ENCODE measurements around the gene PARP6. TPM values are rescaled to one million over a fixed set of nuclear protein-coding genes. Genes with fewer than 3 reads are reported as not detected.
"Not testable (repeated sequence)": the region's sequence is repeated elsewhere in the genome, so short reads cannot be mapped to it uniquely, and the experiment has no call there.

Gene PARP6
- polyA plus RNA-seq, 3 donors: 12.9 to 165 (median 13.5) TPM

- intact Hi-C loops (cut with micrococcal nuclease): no loop called here
- WGBS (ENCODE audit: insufficient coverage): no CpG with 5 or more reads among the region's 1 CpG
Observed at GRCh38 chr15:72278737-72279136, 6.4 kb upstream of the PARP6 start.

GRCh38 chr15:72276326-72276700, 4.0 kb upstream of the PARP6 start:
- Histone ChIP-seq H3K4me2 (replicated peaks; ENCODE audit: extremely low read depth, low read length, poor library complexity, severe bottlenecking) (no peak overlapping the region), H3K27ac (ENCODE audit: low read depth in 1 of 2, low read length in 2 of 2) (no peak overlapping the region), H3K4me3 (replicated peaks in 1 of 3; ENCODE audit: low read depth in 2 of 3, low read length in 3 of 3) (no peak overlapping the region), H3K9ac (ENCODE audit: insufficient read depth, low read length, poor library complexity, severe bottlenecking) (no peak overlapping the region), H3K4me1 (ENCODE audit: control insufficient read depth in 1 of 2, insufficient read depth in 2 of 2, low read length in 2 of 2) (peaks cover 13 to 15% of the 10 kb centered on the region in 2 donors), H3K36me3 (replicated peaks in 1 of 2; ENCODE audit: control insufficient read depth in 1 of 2, insufficient read depth in 2 of 2, low read length in 2 of 2) (no peaks in the 10 kb centered on the region), H3K27me3 (ENCODE audit: control insufficient read depth in 2 of 2, insufficient read depth in 2 of 2, low read length in 2 of 2) (no peaks in the 10 kb centered on the region), H2AFZ (ENCODE audit: insufficient read depth, low read depth, low read length, poor library complexity, severe bottlenecking) (no peak overlapping the region), H4K20me1 (ENCODE audit: insufficient read depth, low read length) (no peaks in the 10 kb centered on the region), H3K9me3 (replicated peaks in 1 of 2; ENCODE audit: control insufficient read depth in 1 of 2, insufficient read depth in 1 of 2, low read length in 2 of 2) (no peaks in the 10 kb centered on the region), H3K79me2 (ENCODE audit: insufficient read depth, low read length) (peaks cover 5% of the 10 kb centered on the region)
- DNase-seq: no peak
- TF ChIP-seq CTCF (IDR thresholded peaks at IDR 0.05): no peak
- peaks cover 16% of the 10 kb centered on the region for H3K4me1 Mint-ChIP-seq
- peaks cover 0 to 2% (median 0%) of the 10 kb centered on the region in 7 donors for H3K9me3 Mint-ChIP-seq
- H3K27me3 Mint-ChIP-seq (ENCODE audit: low read depth in 3 of 3): peaks cover 2 to 12% (median 5%) of the 10 kb centered on the region in 3 donors
- no peaks in the 10 kb centered on the region for H3K36me3 Mint-ChIP-seq
- H3K27ac Mint-ChIP-seq: no peak overlapping the region
- no peak overlapping the region for H3K4me3 Mint-ChIP-seq
- intact Hi-C loops (cut with micrococcal nuclease): no loop called here

More at GRCh38 chr15:72278737-72279136, 6.4 kb upstream of the PARP6 start:
- H3K9ac ChIP-seq (ENCODE audit: insufficient read depth, low read length, poor library complexity, severe bottlenecking): no peak overlapping the region
- Mint-ChIP-seq H3K27ac (no peak overlapping the region), H3K9me3 (peaks cover 0 to 2% (median 0%) of the 10 kb centered on the region in 7 donors), H3K36me3 (peaks cover 0 to 3% of the 10 kb centered on the region in 2 donors), H3K4me1 (peaks cover 2% of the 10 kb centered on the region), H3K27me3 (ENCODE audit: low read depth in 3 of 3) (peaks cover 3 to 12% (median 5%) of the 10 kb centered on the region in 3 donors), H3K4me3 (no peak overlapping the region)
- H3K27me3 ChIP-seq (ENCODE audit: control insufficient read depth in 2 of 2, insufficient read depth in 2 of 2, low read length in 2 of 2): no peaks in the 10 kb centered on the region
- TF ChIP-seq CTCF (IDR thresholded peaks at IDR 0.05): no peak
- no peak overlapping the region for H3K4me2 ChIP-seq (replicated peaks; ENCODE audit: extremely low read depth, low read length, poor library complexity, severe bottlenecking)
- no peaks in the 10 kb centered on the region for H3K36me3 ChIP-seq (replicated peaks in 1 of 2; ENCODE audit: control insufficient read depth in 1 of 2, insufficient read depth in 2 of 2, low read length in 2 of 2)
- H3K4me1 ChIP-seq (ENCODE audit: control insufficient read depth in 1 of 2, insufficient read depth in 2 of 2, low read length in 2 of 2): no peaks in the 10 kb centered on the region
- no peaks in the 10 kb centered on the region for H3K9me3 ChIP-seq (replicated peaks in 1 of 2; ENCODE audit: control insufficient read depth in 1 of 2, insufficient read depth in 1 of 2, low read length in 2 of 2)
- DNase-seq: no peak
- H2AFZ ChIP-seq (ENCODE audit: insufficient read depth, low read depth, low read length, poor library complexity, severe bottlenecking): no peak overlapping the region
- no peak overlapping the region for H3K4me3 ChIP-seq (replicated peaks in 1 of 3; ENCODE audit: low read depth in 2 of 3, low read length in 3 of 3)
- H4K20me1 ChIP-seq (ENCODE audit: insufficient read depth, low read length): no peaks in the 10 kb centered on the region
- H3K79me2 ChIP-seq (ENCODE audit: insufficient read depth, low read length): no peaks in the 10 kb centered on the region
- H3K27ac ChIP-seq (ENCODE audit: low read depth in 1 of 2, low read length in 2 of 2): no peak overlapping the region

- H4K20me1 ChIP-seq (ENCODE audit: insufficient read depth, low read length); H3K9ac ChIP-seq (ENCODE audit: insufficient read depth, low read length, poor library complexity, severe bottlenecking); H3K9me3 Mint-ChIP-seq; H3K4me3 Mint-ChIP-seq; H2AFZ ChIP-seq (ENCODE audit: insufficient read depth, low read depth, low read length, poor library complexity, severe bottlenecking); H3K9me3 ChIP-seq (replicated peaks in 1 of 2; ENCODE audit: control insufficient read depth in 1 of 2, insufficient read depth in 1 of 2, low read length in 2 of 2); H3K36me3 ChIP-seq (replicated peaks in 1 of 2; ENCODE audit: control insufficient read depth in 1 of 2, insufficient read depth in 2 of 2, low read length in 2 of 2); H3K27me3 ChIP-seq (ENCODE audit: control insufficient read depth in 2 of 2, insufficient read depth in 2 of 2, low read length in 2 of 2); H3K4me2 ChIP-seq (replicated peaks; ENCODE audit: extremely low read depth, low read length, poor library complexity, severe bottlenecking); H3K27ac ChIP-seq (ENCODE audit: low read depth in 1 of 2, low read length in 2 of 2); H3K27ac Mint-ChIP-seq; H3K4me3 ChIP-seq (replicated peaks in 1 of 3; ENCODE audit: low read depth in 2 of 3, low read length in 3 of 3); H3K79me2 ChIP-seq (ENCODE audit: insufficient read depth, low read length); intact Hi-C loops (cut with micrococcal nuclease); H3K36me3 Mint-ChIP-seq; DNase-seq: not testable (repeated sequence)
- Mint-ChIP-seq H3K4me1 (peaks cover 22% of the 10 kb centered on the region), H3K27me3 (ENCODE audit: low read depth in 3 of 3) (peaks cover 2 to 12% (median 5%) of the 10 kb centered on the region in 3 donors)
- H3K4me1 ChIP-seq (ENCODE audit: control insufficient read depth in 1 of 2, insufficient read depth in 2 of 2, low read length in 2 of 2): peaks cover 15 to 20% of the 10 kb centered on the region in 2 donors
Observed at GRCh38 chr15:72275635-72276325, 3.4 kb upstream of the PARP6 start.

Data from CD14-positive monocyte (primary cell).